T-helper 22 cell (primary cell): ENCODE data around the gene FGF5.
"Not testable (repeated sequence)": the region's sequence is repeated elsewhere in the genome, so short reads cannot be mapped to it uniquely, and the experiment has no call there.

Experiments used
- DNase-seq: peaks from one replicate; pipeline ENCODE4 v3.0.0-alpha.2; 2020; ENCODE audit warnings: low read depth

The FGF5 gene

GRCh38 chr4:80295826-80296225 lies 29.4 kb downstream of the FGF5 start:
- no peak for DNase-seq

GRCh38 chr4:80301884-80302283 lies 35.4 kb downstream of the FGF5 start:
- DNase-seq, result no peak

- no peak for DNase-seq
These were observed 36.3 kb downstream of the FGF5 start for GRCh38 chr4:80302616-80303223.

- DNase-seq, result no peak
These were observed 39.0 kb downstream of the FGF5 start for GRCh38 chr4:80305466-80305865.

GRCh38 chr4:80306260-80306659 lies 39.8 kb downstream of the FGF5 start:
- no peak for DNase-seq

GRCh38 chr4:80307183-80307735 lies 40.8 kb downstream of the FGF5 start:
- DNase-seq, result no peak

GRCh38 chr4:80307774-80308465 lies 41.5 kb downstream of the FGF5 start:
- no peak for DNase-seq

GRCh38 chr4:80308466-80308822 lies 42.0 kb downstream of the FGF5 start:
- no peak for DNase-seq

GRCh38 chr4:80309294-80310004 lies 43.0 kb downstream of the FGF5 start:
- no peak for DNase-seq

GRCh38 chr4:80311130-80311529 lies 44.7 kb downstream of the FGF5 start:
- no peak for DNase-seq

- DNase-seq, result no peak
These were observed 45.7 kb downstream of the FGF5 start for GRCh38 chr4:80312124-80312523.

- DNase-seq, result no peak
These were observed 47.2 kb downstream of the FGF5 start for GRCh38 chr4:80313627-80314026.

- not testable (repeated sequence) for DNase-seq
These were observed 49.4 kb downstream of the FGF5 start for GRCh38 chr4:80315848-80316247.

- DNase-seq, result no peak
These were observed 54.9 kb downstream of the FGF5 start for GRCh38 chr4:80321341-80321740.

- no peak for DNase-seq
These were observed 55.3 kb downstream of the FGF5 start for GRCh38 chr4:80321776-80322175.

- no peak for DNase-seq
These were observed 56.3 kb downstream of the FGF5 start for GRCh38 chr4:80322716-80323115.

- DNase-seq, result no peak
These were observed 57.7 kb downstream of the FGF5 start for GRCh38 chr4:80324171-80324570.

GRCh38 chr4:80331693-80332092 lies 65.2 kb downstream of the FGF5 start:
- DNase-seq, result no peak

- DNase-seq, result no peak
These were observed 66.7 kb downstream of the FGF5 start for GRCh38 chr4:80333121-80333520.

- no peak for DNase-seq
These were observed 68.1 kb downstream of the FGF5 start for GRCh38 chr4:80334568-80334967.

GRCh38 chr4:80335226-80335553 lies 68.7 kb downstream of the FGF5 start:
- no peak for DNase-seq

GRCh38 chr4:80335554-80336358 lies 69.3 kb downstream of the FGF5 start, which contains the start of gene CFAP299:
Gene CFAP299 (plus strand): TSS chr4:80335730.
- DNase-seq, result no peak
